Measurements from ENCODE around the gene OLFM4.

OLFM4 gene

DNA sequence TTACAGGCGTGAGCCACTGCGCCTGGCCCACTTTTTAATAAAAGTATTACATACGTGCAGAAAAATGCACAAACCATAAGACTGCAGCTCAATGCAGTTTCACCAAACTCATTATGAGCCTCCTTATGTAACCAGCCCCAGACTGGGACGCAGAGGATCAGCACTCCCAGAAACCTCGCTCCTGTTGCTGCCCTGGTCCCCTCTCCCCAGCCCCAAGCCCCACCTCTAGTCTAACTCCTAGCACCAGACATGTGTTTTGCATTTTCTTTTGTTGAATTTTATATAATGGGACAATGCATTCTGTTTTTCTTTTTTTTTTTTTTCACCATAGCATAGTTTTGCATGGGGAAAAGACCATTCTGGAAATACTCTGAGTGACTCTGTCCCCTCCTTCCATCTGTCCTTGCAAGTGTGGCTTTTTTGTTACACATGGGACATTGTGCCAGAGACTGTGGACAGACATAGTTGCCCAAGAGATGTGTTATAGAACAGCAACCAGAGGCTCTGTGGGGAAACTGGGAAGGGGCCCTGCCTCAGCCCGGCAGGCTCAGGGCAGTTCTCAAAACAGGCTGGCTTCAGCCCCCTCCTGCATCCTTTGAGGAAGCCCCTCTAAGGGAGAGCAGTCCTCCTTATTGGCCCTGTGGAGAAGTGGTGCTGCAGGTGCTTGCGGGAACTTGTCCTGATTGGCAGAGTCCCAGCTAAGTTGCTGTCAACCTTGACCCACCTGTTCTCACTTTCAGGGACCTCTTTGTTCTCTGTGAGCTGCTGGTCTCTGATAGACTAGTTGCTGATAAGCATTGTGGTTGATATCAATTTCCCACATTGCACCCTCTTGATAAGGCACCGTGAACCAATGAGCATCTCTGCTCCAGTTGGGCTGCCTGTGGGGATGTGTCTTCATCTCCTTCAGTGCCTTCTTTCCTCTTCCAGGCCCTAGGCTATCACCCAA is 13.8 kb upstream of the OLFM4 start:
- H4K20me1 ChIP-seq (ENCODE audit: insufficient read depth, low read length) = no peaks in the 10 kb centered on the region
- no peak for DNase-seq
- peaks cover 7% of the 10 kb centered on the region for H3K27me3 ChIP-seq (ENCODE audit: insufficient read depth, low read length, poor library complexity)
- no peak overlapping the region for H3K4me2 ChIP-seq (ENCODE audit: insufficient read depth, low read length)
- no peaks in the 10 kb centered on the region for H3K79me2 ChIP-seq (ENCODE audit: insufficient read depth, low read length)
- no peaks in the 10 kb centered on the region for H3K4me1 ChIP-seq (ENCODE audit: insufficient read depth, low read length)
- no peak for ATAC-seq (ENCODE audit: insufficient read depth, low read depth)
- TF ChIP-seq EZH2 (IDR thresholded peaks at IDR 0.05; ENCODE audit: borderline replicate concordance, low read depth, low read length, severe bottlenecking) = no peak
- TF ChIP-seq, protein P1, sequence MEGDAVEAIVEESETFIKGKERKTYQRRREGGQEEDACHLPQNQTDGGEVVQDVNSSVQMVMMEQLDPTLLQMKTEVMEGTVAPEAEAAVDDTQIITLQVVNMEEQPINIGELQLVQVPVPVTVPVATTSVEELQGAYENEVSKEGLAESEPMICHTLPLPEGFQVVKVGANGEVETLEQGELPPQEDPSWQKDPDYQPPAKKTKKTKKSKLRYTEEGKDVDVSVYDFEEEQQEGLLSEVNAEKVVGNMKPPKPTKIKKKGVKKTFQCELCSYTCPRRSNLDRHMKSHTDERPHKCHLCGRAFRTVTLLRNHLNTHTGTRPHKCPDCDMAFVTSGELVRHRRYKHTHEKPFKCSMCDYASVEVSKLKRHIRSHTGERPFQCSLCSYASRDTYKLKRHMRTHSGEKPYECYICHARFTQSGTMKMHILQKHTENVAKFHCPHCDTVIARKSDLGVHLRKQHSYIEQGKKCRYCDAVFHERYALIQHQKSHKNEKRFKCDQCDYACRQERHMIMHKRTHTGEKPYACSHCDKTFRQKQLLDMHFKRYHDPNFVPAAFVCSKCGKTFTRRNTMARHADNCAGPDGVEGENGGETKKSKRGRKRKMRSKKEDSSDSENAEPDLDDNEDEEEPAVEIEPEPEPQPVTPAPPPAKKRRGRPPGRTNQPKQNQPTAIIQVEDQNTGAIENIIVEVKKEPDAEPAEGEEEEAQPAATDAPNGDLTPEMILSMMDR (IDR thresholded peaks at IDR 0.05; ENCODE audit: borderline replicate concordance, extremely low read depth, low read length, poor library complexity, severe bottlenecking) = no peak
- H3K27ac ChIP-seq (ENCODE audit: low read length) = no peak overlapping the region
- H3K36me3 ChIP-seq (ENCODE audit: insufficient read depth, low read length) = no peaks in the 10 kb centered on the region
- H2AFZ ChIP-seq (ENCODE audit: low read depth, low read length) = no peak overlapping the region
- no peak overlapping the region for H3K4me3 ChIP-seq (ENCODE audit: low read depth in 1 of 2, low read length in 2 of 2)
- no peaks in the 10 kb centered on the region for H3K9me3 ChIP-seq (ENCODE audit: insufficient read depth, low read length, severe bottlenecking)
- H3K9ac ChIP-seq (ENCODE audit: low read depth, low read length) = no peak overlapping the region

DNA sequence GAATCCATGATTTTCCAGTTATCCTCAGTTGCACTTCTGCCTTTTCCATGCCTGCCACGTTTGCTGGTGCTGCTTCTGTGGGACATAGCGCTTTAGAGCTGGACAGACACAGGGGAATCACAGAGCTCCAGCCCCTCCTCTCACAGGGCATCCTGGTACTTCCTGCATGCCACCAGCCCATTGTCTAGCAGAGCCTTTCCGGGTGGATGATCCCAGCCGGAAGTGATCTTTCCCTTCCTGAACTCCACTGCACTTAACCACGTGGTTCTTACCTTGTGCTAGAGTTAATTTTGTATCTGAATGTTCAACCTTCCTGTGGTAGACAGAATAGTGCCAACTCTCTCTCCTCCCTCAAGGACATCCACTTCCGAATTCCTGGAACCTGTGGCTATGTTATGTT is 12.6 kb upstream of the OLFM4 start:
- Histone ChIP-seq H3K9me3 (ENCODE audit: insufficient read depth, low read length, severe bottlenecking) (no peaks in the 10 kb centered on the region), H3K79me2 (ENCODE audit: insufficient read depth, low read length) (no peaks in the 10 kb centered on the region), H3K27me3 (ENCODE audit: insufficient read depth, low read length, poor library complexity) (peaks cover 7% of the 10 kb centered on the region), H3K4me1 (ENCODE audit: insufficient read depth, low read length) (no peaks in the 10 kb centered on the region), H3K36me3 (ENCODE audit: insufficient read depth, low read length) (no peaks in the 10 kb centered on the region), H4K20me1 (ENCODE audit: insufficient read depth, low read length) (no peaks in the 10 kb centered on the region), H3K9ac (ENCODE audit: low read depth, low read length) (no peak overlapping the region), H3K27ac (ENCODE audit: low read length) (no peak overlapping the region), H3K4me3 (ENCODE audit: low read depth in 1 of 2, low read length in 2 of 2) (no peak overlapping the region), H2AFZ (ENCODE audit: low read depth, low read length) (no peak overlapping the region), H3K4me2 (ENCODE audit: insufficient read depth, low read length) (no peak overlapping the region)
- DNase-seq (no peak), ATAC-seq (ENCODE audit: insufficient read depth, low read depth) (no peak)
- TF ChIP-seq, protein P1 (IDR thresholded peaks at IDR 0.05; ENCODE audit: borderline replicate concordance, extremely low read depth, low read length, poor library complexity, severe bottlenecking) = no peak
- no peak for TF ChIP-seq EZH2 (IDR thresholded peaks at IDR 0.05; ENCODE audit: borderline replicate concordance, low read depth, low read length, severe bottlenecking)

DNA sequence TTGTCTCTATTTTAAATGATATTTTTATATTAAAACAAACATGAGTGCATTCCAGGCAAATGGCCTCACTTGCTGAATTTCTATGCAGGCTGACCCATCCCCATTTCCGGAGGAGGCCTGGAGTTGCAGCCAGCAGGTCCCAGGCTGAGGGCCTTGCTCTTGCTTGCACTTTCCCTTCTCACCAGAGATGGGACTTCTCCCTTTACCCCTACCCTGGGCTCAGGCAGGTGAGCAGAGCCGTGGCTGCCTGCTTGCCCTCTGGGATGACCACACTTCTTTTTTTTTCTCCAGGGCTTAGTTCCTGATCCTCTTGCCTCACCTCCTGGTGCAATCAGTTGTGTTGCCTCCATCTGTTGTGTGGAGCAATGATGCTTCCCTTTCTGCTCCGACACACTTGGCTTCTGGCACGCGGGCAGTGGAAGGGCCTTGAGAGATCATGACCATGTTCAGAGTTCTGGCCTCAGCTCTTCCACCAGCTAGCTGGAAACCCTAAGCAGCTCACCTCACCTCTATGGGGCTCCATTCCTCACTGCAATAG is 11.1 kb upstream of the OLFM4 start:
- no peak for DNase-seq
- H3K4me2 ChIP-seq (ENCODE audit: insufficient read depth, low read length) = no peak overlapping the region
- H2AFZ ChIP-seq (ENCODE audit: low read depth, low read length) = no peak overlapping the region
- ATAC-seq (ENCODE audit: insufficient read depth, low read depth) = no peak
- H3K9ac ChIP-seq (ENCODE audit: low read depth, low read length) = no peak overlapping the region
- H3K36me3 ChIP-seq (ENCODE audit: insufficient read depth, low read length) = no peaks in the 10 kb centered on the region
- H3K27me3 ChIP-seq (ENCODE audit: insufficient read depth, low read length, poor library complexity) = peaks cover 7% of the 10 kb centered on the region
- H3K9me3 ChIP-seq (ENCODE audit: insufficient read depth, low read length, severe bottlenecking) = no peaks in the 10 kb centered on the region
- H4K20me1 ChIP-seq (ENCODE audit: insufficient read depth, low read length) = no peaks in the 10 kb centered on the region
- no peak overlapping the region for H3K27ac ChIP-seq (ENCODE audit: low read length)
- no peaks in the 10 kb centered on the region for H3K4me1 ChIP-seq (ENCODE audit: insufficient read depth, low read length)
- TF ChIP-seq EZH2 (IDR thresholded peaks at IDR 0.05; ENCODE audit: borderline replicate concordance, low read depth, low read length, severe bottlenecking) = no peak
- TF ChIP-seq, protein P1 (IDR thresholded peaks at IDR 0.05; ENCODE audit: borderline replicate concordance, extremely low read depth, low read length, poor library complexity, severe bottlenecking) = no peak
- no peaks in the 10 kb centered on the region for H3K79me2 ChIP-seq (ENCODE audit: insufficient read depth, low read length)
- no peak overlapping the region for H3K4me3 ChIP-seq (ENCODE audit: low read depth in 1 of 2, low read length in 2 of 2)
